Activated gamma-delta T cell treated with Interleukin-2 at 50 U/mL for 16 hours (primary cell): ENCODE data around the gene WDR17.

Experiments
- DNase-seq: peaks from one replicate; pipeline ENCODE4 v3.0.0-alpha.2; 2020

The WDR17 gene

DNA sequence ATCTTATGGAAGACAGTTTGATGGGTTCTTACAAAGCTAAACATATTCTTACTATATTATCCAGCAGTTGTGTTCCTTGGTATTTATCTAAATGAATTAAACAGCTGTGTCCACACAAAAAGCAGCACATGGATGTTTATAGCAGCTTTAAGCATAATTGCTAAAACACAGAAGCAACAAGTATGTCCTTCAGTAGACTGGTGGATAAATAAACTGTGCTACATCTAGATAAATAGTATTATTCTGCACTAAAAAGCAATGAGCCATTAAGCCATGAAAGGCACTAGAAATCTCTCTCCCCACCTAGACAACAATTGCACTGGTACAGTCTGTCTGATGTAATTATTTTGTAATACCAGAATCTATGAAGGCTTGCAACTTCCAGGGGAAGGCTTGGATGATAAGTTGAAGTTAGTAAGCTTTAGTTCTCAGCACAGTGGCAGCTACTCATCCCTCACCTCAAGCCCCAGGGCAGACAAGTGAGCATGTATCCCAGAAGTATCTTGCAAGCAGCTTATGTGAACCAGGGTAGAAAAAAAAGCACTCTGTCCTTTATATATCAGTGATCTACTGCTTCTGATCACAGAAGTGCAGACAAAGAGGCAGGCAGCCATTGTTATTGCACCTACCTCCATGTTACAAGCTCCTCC is 36.9 kb downstream of the WDR17 start:
- no peak for DNase-seq

DNA sequence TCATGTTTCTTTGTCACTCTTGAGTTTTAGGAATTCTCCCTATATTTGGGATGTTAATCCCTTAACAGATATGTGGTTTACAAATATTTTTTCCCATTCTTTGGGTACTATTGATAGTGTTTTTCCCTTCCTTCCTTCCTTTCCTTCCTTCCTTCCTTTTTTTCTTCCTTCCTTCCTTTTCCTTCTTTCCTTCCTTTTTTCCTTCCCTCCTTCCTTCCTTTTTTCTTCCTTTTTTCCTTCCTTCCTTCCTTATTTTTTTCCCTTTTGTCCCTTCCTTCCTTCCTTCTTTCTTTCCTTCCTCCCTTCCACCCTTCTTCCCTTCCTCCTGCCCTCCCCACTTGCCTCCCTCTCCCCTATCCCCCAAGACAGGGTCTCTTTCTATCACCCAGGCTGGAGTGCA is 42.1 kb downstream of the WDR17 start:
- no peak for DNase-seq

DNA sequence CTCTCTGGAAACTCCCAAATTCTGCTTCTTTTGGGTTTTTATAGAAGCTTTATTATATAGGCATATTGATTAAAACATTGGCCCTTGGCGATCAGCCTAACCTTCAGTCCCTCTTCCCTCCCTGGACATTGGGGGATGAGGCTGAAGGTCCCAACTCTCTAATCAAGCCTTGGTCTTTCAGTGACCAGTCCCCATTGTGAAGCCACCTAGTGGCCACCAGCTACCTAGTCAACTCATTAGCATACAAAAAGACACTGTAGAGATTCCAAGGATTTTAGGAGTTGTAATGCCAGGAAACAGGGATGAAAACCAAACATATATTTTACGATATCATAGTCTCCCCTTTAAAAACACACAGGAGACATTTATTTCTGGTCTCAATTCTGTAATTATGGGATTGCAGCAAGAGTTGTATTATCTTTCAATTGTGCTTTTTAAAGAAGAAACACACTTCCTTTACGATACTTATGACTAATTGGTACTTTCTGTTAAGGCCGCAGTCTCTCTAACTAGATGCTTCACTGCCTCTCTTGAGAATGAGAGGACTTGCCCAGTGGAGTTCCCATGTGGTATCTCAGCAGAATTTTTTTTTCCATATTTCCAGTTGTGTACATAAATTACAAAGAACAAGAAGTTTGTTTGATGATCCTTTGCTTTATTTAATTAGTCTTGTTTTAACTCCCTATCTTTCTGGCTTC is 58.2 kb downstream of the WDR17 start:
- no peak for DNase-seq

DNA sequence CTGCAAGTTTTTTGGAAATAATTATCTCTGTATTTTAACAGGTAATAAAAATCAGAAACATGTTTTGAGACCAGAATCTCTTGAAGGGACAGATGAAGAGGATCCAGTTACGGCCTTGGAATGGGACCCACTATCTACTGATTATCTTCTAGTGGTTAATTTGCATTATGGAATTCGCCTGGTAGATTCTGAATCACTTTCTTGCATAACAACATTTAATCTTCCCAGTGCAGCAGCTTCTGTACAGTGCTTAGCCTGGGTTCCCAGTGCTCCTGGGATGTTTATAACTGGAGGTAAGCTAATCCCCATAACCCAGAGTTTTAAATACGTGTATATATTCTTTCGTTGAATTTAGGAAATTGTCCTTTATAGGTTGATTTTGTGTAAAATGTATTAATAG is 59.4 kb downstream of the WDR17 start:
- DNase-seq: no peak

DNA sequence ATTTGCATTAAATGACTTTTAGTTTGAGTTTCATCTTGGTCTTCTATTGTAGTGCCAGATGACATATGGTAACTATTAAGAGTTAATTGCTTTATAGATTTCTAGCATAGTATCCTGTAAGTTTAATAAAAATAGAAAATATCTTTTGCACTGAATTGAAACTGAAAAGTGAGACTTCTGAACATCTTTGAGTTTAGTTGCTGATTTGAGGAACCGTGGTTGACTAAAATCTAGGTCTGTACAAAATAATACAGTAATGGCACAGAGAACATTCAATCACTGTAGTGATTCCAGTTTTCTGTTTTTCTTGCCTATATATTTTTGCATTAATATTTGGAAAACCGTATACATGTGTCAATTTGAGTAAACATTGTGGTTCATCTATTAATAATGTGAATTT is 69.0 kb downstream of the WDR17 start:
- no peak for DNase-seq

DNA sequence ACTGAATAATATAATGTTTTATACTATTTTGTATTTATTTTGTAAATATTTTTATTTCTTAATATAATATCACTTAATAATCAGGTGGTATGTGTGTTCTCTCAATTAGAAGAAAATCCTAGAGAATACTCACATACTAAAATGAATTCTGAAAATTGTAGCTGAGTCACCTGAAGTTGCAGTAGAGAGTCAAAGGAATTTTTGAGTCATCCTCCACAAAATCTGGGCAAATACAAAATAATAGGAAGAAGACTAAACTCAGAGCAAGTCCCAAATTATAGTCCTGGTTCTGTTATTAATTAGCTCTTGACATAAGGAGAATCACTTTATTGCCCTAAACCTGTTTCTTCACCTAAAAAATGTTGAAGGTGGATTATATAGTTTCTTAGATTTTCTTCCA is 72.0 kb downstream of the WDR17 start:
- DNase-seq: no peak

DNA sequence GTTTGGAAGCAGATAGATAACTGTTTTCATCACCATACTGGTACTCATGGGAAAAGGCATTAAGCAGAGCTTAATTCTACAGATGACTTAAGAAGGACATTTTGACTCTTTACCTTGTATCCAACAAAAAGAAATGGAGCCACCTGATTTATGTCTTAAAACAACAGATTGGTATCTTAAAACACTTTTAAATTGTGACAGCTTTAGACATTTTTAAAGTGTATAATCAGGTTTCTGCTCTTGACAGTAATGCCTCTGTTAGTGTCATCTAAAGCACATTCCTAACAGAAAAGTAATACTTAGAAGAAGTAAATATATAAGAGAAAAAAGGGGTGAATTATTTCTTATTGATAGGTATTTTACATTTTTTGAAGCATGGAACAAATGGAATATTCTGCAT is 73.9 kb downstream of the WDR17 start:
- DNase-seq: no peak

DNA sequence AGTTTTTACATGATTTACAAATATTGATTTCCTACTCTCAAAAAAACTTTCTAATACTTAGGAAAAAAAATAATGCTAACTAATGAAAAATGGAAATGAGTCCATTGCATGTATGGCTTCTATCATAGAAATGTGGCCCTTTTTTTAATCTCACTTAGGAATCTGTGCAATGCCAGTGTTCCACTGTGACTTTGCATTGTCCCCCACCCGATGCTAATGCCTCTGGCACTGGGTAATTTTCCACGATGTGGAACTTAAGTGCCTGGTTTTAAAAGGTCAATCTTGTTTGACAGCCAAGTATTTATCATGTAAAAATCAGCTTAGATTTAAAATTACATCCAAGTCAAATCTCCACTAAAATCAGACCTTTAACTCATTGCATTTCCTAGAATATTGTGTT is 76.6 kb downstream of the WDR17 start:
- no peak for DNase-seq

DNA sequence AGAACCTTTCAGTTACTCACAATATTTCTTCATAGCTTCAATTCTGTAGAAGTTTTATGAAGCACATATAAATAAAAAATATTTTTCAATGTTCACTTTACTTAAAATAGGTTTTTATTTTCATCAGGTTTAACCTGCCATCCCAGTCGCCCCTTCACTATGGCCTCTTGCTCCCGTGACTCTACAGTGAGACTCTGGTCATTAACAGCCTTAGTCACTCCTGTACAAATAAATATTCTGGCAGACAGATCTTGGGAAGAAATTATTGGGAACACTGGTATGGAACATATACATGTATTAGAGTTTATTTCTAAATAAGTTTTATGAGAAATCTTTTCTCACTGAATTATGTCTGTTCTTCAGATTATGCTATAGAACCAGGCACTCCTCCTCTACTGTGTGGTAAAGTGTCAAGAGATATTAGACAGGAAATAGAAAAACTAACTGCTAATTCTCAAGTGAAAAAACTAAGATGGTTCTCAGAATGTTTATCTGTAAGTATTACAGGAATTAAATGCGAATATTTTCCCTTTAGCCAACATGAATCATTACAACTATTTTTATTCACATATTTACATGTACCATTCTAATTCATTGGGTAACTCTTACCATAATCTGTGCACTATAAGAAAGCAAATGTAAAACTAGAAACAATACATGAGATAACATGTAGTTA is 84.2 kb downstream of the WDR17 start:
- no peak for DNase-seq

DNA sequence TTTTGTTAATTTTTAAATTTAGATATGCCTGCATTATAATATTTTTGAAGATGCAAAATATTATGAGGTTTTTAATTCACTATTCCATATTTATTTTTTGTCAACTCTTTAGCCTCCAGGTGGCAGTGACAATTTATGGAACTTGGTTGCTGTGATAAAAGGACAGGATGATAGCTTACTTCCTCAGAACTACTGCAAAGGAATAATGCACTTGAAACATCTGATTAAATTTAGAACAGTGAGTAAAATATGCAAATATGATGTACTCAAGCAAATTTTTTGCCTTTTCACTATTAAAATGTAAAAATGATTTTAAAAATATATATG is 84.7 kb downstream of the WDR17 start:
- no peak for DNase-seq

DNA sequence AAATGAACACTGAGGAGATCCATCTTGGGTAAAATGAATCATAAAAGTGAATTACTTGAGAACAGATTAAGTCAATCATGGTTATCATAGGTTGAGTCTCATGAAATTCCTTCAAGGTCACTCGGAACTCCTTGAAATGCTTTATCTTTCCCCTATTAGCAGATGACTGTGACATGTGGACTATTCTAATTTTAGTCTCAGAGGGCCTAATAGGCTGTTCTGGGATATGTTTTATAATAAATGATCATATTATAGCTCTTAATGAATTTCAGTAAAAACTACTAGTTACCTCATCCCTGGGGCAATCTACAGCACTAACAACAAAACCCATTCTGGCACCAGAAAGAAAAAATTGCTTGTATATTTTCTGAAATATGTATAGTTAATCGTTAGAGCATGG is 85.1 kb downstream of the WDR17 start:
- DNase-seq: no peak

DNA sequence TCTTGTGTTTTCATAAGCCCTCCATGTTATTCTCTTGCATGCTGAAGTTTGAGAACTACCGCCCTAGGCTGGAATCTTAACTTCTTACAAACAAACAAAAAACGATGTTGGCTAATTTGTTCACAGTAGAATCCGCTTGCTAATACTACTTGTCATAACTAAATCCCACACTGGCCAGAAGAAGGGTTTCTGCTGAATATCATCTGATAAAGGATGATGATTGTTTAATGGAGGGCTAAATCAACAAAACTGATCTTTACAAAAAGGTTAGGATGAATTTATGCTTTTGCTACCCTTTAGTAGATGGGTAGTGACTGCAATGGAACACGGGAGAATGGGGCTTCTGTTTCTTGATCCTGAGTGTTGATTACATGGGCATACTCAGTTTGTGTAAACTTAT is 87.5 kb downstream of the WDR17 start:
- no peak for DNase-seq

DNA sequence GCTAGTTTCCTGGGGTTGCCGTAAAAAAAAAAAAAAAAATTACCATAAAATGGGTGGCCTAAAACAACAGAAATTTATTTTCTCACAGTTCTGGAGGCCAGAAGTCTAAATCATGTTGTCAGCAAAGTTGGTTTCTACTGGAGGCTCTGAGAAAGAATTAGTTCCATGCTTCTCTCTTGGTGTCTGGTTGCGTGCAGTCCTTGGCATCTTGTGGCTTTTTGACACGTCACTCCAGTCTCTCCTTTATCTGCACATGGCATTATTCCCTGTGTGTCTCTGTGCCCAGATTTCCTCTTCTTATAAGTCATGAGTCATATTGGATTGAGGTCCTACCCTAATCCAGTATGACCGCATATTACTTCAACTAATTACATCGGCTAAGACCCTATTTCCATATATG is 91.0 kb downstream of the WDR17 start:
- no peak for DNase-seq

DNA sequence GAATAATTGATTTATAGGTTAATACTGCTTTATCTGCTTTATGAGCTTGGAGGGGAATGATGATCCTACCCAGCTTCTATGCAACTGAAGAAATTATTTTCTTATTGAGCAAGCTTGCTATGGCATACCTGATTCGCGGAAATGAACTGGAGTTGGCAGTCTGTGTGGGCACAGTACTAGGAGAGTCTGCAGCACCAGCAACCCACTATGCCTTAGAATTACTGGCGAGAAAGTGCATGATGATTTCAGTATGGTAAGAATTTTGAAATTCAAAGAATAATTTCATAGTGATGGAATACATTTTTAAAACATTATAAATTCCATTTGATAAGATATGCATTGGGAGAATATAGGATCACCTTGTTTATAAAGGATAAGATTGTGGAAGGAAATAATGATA is 97.4 kb downstream of the WDR17 start:
- DNase-seq: no peak

DNA sequence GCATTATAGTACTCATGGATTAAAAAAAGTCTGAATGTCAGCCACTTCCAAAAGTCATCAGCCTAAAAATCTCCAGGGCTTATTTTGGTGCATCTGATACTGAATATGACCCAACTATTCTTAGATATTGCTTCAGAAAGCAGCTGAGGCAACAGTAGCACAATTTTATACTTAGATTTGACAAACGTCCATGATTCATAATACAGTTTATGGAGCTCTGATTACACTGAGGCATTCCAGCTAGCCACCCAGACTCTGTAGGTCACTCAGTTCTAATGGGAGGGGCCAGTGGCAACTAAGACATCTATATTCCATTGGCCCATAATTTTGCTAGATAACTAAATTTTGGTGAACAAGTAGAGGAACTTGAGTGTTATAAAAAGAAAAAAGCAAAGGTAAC is 119.4 kb downstream of the WDR17 start:
- DNase-seq: no peak

DNA sequence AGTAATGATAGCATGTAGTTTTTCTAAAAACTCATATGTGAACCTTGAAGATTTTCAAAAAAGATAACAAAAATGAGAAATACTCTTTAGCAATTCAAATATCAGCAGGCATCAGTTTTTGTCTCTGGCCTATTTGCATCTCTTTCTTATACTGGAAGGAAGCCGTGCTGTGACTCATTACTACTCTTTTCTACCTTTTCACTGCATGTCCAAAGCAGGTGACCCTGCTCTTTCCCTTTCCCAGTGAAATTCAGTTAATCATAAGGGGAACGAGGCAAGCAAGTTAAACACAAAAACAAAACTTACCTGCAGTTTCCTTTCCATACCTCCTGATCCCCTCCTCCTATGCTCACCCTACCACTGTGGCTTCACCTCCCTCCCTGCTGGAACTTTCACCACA is 120.4 kb downstream of the WDR17 start:
- DNase-seq: no peak

DNA sequence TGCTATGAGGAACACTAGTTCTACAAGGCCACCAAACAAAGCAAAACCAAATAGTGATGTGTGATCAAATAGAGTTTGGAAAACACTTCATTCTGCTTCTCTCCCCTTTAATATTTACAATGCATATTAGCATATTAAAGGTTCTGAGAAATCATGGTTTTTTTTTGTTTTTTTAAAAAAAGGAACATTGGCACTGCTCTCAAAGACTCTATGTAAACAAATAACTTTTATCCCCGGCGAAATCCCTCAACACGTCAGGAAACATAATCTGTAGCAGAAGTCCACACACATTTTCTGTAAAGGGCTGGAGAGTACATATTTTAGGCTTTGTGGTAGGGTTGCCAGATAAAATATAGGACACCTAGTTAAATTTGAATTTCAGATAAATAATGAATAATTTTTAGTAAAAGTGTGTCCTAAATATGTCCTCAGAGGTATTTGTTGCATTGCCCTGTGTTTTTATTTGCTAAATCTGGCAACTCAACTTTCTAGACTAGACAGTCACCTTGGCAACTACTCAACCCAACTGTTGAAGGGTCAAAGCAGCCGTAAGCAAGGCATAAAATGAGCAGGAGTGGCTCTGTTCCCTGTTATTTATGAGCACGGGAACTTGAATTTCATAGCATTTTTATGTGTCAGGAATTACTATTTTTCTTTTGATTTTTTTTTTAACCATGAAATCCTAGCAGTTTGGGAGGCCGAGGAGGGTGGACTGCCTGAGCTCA is 121.2 kb downstream of the WDR17 start:
- DNase-seq: no peak

DNA sequence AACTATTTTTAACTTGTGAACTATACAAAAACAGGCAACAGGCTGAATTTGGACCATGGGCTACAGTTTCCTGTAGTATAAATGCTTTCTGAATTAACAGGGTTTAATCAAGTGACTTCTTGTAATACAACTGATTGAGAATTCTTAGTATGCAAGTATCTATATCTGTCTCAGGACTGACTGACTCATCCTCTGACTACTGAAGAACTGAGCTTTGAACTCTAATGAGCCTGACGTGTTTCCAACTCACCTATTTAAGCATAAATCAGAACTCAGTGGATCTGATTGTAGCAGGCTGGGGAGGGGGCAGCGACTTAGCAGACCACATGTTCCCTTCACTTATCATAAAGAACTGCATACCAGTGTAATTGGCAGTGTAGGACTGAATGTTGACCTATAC is 122.0 kb downstream of the WDR17 start:
- DNase-seq: no peak

DNA sequence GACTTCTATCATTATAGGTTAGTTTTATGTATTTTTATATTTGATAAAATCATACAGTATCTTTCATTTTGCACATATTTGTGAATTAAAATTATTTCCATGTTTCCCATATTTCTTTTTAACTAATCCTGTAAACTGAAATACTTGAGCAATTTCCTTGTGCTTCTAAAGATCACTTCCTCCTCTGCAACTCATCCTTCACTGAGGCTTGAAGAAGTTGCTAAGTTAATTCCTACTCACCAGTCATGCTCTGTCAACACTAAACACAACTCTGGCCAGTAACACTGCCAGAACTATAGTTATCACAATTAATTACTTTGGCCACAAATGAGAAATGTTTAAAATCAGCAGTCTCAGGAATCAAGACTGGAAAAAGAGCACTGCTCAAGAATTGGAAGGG is 123.0 kb downstream of the WDR17 start:
- DNase-seq: no peak

DNA sequence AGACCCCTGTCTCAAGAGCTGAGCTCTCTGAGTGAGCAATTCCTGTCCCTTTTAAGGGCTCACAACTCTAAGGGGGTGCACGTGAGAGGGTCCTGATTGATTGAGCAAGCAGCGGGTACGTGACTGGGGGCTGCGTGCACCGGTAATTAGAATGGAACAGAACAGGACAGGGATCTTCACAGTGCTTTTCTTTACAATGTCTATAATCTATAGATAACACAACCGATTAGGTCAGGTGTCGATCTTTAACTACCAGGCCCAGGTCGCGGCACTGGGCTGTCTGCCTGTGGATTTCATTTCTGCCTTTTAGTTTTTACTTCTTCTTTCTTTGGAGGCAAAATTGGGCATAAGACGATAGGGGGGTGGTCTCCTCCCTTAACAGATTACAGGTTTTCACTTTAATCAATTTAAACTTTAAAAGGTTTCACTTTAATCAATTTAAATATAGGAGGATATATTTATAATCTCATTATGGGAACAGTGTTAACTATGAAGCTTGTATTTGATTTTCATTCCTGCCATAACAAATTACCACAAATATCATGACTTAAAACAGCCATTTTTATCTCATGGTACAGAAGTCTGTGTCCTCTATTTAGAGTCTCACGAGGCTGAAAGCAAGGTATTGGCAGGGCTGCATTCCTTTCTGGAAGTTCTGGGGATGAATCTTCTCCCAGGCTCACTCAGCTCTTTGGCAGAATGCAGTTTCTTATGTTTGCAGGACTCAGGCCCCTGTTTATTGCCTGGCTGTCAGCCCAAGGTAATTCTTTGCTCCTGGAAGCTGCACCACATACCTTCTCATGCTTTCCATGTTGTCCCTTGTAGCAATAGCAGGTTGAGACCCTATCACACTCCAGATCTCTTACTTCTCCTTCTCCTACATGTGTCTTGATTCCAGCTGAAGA is 124.5 kb downstream of the WDR17 start:
- DNase-seq: no peak

DNA sequence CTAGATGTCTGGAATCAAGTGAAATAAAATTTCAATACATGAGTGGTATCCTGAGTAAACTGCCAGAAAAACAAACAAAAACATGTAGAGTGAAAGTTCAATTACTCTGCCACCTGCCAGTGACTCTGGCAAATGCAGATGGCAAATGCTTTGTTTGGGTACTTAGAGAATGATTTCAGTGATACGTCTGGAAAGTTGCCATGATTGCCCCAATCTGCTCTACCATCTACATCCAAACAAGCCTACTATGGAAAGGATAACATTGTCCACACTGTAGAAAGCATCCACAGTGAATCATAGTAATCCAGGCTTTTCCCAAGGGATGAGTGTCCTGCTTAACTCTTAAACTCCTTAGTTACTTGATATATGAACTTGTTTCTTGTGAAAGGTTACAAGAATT is 126.3 kb downstream of the WDR17 start:
- DNase-seq: no peak

DNA sequence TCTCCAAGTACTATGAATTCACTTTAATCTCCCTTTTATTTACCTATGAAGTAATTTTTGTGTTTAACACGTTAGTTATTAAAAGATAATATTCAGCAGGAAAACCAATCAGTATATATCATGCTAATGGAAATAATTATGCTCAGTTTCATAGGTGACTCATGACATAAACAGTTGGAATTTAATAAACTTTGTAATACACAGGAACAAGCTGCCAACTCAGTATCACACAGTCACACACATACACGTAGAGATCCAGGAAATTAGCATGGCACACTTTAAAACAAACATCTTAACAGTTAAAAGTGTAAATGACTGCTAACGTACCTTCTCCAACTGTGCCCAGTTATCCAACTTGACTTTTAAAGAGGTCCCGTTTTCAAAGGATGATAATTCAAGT is 127.5 kb downstream of the WDR17 start:
- no peak for DNase-seq

DNA sequence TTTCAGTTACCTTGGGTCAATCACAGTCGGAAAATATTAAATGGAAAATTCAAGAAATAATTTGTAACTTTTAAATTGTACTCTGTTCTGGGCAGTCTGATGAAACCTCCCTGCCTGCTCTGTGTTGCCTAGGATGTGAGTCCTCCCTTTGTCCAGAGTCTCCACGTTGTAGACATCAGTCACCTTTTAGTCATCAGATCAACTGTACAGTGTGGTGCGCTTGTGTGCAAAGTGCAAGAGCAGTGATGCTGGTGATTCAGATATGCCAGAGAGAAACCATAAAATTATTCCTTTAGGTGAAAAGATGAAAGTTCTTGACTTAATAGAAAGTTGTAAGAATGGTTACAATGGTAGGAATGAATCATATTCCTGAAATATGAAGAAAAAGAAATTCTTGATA is 128.3 kb downstream of the WDR17 start:
- no peak for DNase-seq
